HG02798 (cell line): ENCODE measurements around the gene PKMYT1.
"Not testable (repeated sequence)": the region's sequence is repeated elsewhere in the genome, so short reads cannot be mapped to it uniquely, and the experiment has no call there.

ENCODE experiments used
- ATAC-seq: cut with Tn5 transposase; IDR thresholded peaks from one replicate; pipeline ENCODE4 v1.9.1; 2021; ENCODE audit warnings: mild to moderate bottlenecking; ENCODE audit not compliant: unreplicated experiment, poor library complexity

Gene PKMYT1

DNA sequence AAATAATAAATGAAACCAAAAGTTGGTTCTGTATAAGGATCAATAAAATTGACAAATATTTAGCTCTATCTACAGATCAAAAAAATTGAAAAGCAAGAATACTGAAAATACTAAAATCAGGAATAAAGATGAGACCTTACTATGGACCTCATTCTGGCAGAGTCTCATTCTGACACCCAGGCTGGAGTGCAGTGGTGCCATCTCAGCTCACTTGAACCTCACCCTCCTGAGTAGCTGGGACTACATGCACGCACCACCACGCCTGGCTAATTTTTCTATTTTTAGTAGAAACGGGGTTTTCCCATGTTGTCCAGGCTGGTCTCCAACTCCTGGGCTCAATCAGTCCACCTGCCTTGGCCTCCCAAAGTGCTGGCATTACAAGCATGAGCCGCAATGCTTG is 38.2 kb downstream of the PKMYT1 start:
- no peak for ATAC-seq

DNA sequence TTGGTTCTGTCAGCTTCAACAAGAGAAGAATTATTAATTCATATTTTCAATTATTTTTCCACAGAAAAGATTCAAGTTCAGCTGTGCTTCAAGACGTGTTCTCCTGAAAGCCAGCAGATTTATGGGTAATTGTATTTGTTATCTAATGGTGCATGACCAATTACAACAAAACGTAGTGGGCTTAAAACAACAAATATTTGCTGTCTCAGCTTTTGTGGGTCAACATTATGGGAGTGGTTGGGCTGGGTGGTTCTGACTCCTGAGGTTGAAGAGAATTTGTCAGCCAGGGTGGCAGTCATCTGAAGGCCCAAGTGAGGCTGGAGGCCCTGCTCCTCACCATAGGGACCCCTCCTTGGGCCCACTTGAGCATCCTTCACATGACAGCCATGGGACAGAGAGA is 40.3 kb downstream of the PKMYT1 start:
- ATAC-seq = no peak

DNA sequence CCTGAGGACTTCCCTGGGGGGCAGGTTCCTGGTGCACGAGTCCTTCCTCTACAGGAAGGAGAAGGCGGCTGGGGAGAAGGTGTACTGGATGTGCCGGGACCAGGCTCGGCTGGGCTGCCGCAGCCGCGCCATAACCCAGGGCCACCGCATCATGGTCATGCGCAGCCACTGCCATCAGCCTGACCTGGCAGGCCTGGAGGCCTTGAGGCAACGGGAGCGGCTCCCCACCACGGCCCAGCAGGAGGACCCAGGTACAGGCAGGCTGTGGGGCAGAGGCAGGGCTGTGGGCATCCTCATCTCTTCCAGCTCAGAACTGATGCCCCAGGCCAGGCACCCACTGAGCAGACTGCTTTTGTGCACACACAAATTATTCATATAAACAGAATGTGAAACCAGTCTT is 42.0 kb downstream of the PKMYT1 start:
- ATAC-seq = no peak

DNA sequence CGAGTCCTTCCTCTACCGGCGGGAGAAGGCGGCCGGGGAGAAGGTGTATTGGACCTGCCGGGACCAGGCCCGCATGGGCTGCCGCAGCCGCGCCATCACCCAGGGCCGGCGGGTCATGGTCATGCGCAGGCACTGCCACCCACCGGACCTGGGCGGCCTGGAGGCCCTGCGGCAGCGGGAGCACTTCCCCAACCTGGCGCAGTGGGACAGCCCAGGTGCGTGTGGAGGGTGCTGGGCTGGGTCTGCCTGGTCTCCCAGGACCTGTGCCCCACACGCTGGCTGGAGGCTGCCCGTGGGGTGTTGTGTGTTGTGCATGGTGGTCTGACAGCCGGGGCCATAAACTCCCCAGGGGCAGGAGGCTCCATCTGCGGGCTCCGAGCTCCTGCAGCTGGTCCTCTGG is 43.1 kb downstream of the PKMYT1 start:
- no peak for ATAC-seq

DNA sequence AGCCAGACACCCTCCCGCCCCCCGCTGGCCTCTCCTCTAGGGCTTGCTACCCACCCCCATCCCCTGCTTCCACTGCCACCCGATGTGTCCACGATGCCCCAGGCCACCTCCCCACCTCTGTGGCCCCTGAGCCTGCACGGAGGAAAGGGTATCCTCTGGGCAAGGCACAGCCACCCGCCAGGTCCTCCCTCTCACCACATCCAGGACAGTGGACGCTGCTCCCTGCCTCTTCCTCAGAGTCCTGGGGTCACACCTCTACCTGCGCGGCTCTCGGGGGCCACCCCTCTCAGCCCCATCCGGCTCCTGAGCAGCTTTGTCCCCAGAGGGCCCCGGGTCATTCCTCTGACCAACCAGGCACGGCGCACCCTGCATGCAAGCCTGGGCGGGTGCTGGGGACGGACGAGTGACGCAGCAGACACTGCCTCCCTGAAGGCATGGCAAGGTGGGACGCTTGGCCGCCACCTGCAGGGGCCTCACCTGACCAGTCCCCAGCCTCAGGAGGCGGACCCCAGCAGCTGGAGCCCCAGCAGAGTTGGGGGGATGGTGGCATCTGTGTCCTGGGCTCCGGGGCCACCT is 43.7 kb downstream of the PKMYT1 start:
- no peak for ATAC-seq

DNA sequence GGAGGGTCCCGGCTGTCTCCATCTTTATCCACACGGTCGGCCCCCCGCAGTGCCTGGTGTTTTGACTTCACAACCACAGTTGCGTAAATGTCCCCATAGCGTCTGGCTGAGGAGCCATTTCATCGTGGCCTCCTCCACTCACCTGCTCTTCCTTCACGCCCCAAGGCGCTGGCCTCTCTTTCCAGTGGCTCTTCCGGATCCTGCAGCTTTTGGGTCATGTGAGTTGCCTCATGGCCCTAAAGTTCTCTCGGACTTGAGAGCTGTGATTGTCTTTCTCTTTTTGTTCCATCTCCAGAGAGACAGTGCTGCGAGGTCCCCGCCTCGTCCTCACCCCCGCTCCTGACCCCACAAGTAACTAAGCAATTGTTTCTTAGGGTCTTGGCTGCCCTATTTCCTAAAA is 45.8 kb downstream of the PKMYT1 start:
- ATAC-seq = no peak

DNA sequence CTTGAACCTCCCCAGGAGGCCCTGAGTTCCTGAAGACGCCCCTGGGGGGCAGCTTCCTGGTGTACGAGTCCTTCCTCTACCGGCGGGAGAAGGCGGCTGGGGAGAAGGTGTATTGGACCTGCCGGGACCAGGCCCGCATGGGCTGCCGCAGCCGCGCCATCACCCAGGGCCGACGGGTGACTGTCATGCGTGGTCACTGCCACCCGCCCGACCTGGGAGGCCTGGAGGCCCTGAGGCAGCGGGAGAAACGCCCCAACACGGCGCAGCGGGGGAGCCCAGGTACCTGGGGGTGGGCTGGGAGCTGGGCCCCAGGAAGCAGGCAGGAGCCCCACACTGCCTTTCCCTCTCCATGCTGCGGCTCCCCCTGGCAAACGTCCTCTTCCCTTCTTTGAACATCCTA is 46.5 kb downstream of the PKMYT1 start:
- ATAC-seq = no peak

DNA sequence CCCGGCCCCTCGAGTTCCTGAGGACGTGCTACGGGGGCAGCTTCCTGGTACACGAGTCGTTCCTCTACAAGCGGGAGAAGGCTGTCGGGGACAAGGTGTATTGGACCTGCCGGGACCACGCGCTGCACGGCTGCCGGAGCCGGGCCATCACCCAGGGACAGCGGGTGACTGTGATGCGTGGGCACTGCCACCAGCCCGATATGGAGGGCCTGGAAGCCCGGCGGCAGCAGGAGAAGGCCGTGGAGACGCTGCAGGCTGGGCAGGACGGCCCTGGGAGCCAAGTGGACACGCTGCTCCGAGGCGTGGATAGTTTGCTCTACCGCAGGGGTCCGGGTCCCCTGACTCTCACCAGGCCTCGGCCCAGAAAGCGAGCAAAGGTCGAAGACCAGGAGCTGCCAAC is 47.1 kb downstream of the PKMYT1 start:
- ATAC-seq = no peak

DNA sequence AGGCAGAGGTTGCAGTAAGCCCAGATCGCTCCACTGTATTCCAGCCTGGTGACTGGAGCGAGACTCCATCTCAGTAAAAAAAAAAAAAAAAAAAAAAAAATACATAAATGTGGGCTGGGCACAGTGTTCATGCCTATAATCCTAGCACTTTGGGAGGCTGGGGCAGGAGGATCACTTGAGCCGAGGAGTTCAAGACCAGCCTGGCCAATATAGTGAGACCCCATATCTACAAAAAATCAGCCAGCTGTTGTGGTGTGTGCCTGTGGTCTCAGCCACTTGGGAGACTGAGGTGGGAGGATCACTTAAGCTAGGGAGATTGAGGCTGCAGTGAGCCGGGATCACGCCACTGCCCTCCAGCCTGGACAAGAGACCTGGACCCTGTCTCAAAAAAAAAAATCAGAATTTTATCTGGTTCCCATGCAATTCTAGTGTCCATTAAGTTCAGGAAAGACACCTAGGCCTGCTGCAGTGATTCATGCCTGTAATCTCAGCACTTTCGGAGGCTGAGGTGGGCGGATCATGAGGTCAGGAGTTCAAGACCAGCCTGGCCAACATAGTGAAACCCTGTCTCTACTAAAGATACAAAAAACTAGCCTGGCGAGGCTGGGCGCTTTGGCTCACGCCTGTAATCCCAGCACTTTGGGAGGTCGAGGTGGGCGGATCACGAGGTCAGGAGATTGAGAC is 48.9 kb downstream of the PKMYT1 start:
- ATAC-seq = not testable (repeated sequence)

DNA sequence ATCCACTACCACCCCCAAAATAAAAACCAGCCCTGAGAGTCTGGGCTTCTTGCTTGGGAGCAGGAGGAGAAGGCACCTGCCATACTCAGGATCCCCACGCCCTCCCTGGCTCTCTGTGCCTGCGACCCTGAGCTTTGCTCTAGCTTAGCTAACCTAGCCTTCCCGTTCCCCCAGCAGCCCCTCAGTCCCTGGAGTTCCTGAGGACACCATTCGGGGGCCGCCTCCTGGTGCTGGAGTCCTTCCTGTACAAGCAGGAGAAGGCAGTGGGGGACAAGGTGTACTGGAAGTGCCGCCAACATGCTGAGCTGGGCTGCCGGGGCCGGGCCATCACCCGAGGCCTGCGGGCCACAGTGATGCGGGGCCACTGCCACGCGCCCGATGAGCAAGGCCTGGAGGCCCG is 50.0 kb downstream of the PKMYT1 start:
- ATAC-seq = no peak

DNA sequence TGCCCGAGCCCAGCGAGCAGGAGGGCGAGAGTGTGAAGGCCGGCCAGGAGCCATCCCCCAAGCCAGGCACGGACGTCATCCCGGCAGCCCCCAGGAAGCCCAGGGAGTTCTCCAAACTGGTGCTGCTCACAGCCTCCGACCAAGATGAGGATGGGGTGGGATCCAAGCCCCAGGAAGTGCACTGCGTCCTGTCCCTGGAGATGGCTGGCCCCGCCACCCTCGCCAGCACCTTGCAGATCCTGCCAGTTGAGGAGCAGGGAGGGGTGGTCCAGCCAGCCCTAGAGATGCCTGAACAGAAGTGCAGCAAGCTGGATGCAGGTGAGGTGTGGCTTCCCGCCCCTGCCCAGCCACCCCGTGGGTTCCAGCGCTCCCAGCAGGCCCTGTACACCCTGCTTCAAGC is 50.6 kb downstream of the PKMYT1 start:
- ATAC-seq = no peak

DNA sequence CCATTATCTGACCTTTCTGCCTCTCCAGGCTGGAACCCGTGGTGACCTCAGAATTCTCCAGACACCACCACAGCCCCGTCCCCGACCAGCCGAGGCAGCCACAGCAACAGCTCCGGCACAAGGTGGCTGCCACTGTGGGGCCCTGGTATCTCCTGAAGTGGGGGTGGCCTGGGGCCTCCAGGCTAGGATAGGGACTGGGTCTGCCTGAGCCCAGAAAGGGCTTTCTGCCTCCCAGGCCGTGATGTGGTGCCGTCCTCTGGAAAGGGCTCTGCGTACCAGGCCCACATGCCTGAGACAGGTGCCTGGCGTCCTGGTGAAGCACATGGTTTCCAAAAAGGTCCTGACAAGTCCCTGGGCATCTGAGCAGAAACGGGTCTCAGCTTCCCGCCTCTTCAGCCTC is 51.5 kb downstream of the PKMYT1 start:
- ATAC-seq = no peak

DNA sequence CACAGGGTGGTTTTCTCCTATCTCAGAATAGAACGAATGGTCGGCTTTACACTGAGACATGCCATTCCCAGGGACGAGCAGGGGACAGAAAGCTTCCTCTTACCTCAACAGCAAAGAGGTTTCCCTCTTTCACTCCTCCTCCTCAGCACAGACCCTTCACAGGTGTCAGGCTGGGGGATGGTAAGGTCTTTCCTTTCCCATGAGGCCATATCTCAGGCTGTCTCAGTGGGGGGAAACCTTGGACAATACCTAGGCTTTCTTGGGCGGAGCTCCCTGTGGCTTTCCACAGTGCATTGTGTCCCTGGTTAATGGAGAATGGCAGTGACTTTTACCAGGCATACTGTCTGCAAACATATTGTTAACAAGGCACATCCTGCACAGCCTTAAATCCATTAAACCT is 52.1 kb downstream of the PKMYT1 start:
- not testable (repeated sequence) for ATAC-seq

DNA sequence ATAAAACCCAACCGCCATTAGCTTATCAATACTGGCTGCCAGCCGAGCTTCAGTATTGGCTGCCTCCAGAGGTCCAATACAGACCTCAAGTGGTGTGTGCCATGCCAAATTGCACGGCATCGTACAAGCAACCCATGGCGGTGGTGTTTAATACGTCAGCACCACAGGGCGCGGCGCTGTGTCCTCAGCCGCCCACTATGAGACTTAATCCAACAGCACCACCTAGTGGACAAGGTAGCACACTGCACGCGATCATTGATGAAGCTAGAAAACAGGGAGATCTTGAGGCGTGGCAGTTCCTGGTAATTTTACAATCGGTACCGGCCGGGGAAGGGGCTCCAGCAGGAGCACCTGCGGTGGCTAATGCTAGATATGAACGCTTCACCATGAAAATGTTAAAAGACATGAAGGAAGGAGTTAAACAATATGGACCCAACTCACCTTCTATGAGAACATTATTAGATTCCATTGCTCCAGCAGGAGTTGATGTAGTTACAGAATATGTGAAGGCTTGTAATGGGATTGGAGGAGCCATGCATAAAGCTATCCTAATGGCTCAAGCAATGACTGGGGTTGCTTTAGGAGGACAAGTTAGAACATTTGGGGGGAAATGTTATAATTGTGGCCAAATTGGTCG is 53.1 kb downstream of the PKMYT1 start:
- peak; percentile 71 for ATAC-seq

DNA sequence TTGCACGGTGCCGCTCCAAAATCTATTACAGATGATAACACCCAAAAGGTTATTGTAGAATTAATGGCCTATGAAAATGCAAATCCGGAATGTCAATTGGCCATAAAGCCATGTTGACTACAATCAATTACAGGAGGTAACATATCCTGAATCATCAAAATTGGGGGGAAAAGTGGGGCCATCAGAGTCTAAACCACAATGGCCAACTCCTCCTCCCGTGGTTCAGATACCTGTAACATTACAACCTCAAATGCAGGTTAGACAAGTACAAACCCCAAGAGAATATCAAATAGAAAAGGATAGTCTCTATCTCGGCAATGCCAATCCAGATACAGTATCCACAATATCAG is 53.6 kb downstream of the PKMYT1 start:
- ATAC-seq = no peak

DNA sequence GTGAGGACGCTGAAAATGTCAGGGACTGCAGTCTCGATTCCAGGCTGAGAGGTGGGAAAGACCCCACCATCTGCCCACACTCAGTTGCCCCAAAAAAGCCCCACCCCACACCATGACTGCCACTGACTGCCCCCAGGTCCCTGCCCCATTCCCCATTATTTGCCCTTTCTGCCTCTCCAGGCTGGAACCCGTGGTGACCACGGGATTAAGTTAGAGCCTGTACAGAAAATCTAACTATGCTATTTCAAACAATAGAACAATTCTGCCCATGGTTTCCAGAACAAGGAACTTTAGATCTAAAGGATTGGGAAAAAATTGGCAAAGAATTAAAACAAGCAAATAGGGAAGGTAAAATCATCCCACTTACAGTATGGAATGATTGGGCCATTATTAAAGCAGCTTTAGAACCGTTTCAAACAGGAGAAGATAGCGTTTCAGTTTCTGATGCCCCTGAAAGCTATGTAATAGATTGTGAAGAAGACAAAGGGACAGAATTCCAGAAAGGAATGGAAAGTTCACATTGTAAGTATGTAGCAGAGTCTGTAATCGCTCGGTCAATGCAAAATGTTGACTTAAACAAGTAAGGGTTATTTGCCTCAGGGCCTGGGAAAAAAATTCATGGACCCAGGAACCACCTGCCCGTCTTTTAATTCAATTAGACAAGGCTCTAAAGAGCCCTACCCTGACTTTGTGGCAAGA is 54.1 kb downstream of the PKMYT1 start:
- ATAC-seq = no peak

DNA sequence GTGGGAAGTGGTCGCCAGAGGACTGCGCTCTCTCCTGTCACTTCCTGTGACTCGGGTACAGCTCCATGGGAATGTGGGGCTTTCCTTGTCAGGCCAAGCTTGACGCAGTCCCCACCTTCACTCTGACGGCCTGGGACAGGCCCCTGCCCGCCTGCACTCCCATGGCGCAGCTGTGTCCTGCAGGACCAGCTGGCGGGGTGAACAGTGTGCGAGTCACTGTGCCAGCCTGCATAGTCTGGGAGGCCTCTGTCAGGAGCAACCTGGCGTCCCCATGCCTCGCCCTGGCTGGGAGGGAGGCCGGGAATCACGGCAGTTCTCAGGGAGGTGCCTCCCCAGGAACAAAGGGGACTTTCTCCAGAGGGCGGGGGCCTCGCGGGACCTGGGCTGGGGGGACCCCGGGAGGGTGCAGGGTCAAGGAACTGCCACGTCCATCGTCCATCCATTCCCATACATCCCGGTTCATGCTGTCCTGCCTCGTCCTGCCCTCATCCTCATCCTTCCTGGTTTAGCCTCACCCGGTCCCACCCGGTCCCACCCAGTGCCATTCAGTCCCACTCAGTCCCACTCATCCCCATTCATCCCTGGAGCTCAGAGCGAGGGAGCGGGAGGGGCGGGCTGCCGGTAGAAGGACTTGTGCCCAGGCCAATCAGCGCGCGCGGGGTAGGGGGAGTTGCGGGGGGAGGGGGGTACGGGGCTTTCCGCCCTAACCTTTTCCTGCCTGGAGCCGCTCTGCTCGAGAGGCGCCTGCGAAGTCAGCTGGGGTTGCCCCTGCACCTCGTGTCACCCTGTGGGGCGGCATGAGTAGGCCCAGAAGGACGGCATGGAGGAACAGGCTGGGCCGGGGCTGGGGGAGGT is 55.1 kb downstream of the PKMYT1 start:
- no peak for ATAC-seq

DNA sequence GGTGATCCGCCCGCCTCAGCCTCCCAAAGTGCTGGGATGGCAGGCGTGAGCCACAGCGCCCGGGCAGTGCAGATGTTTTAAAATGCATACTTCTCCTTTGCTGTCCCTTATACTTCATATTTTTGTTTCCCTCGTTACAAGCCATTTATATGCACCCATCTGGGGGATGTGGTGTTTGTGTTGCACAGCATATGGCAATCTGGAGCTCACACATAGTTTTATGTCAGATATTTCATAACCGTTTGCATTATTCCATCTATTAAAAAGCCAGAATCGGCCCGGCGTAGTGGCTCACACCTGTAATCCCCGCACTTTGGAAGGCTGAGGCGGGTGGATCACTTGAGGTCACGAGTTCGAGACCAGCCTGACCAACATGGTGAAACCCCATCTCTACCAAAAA is 56.8 kb downstream of the PKMYT1 start:
- no peak for ATAC-seq
